Stimulated activated CD4-positive, alpha-beta T cell treated with anti-CD3 and anti-CD28 coated beads, Interleukin-4, amount 100 ng/mL, for 48 hours (primary cell): ENCODE measurements around the gene PKLR.

ENCODE experiments used
- DNase-seq, 2 donors: peaks; one replicate each; pipeline ENCODE4 v3.0.0-alpha.2; 2020; ENCODE audit warnings: low read depth in 2 of 2

PKLR gene

GRCh38 chr1:155285063-155285462, 16.2 kb downstream of the PKLR start:
- no peak for DNase-seq

GRCh38 chr1:155284476-155284875, 16.8 kb downstream of the PKLR start:
- no peak for DNase-seq

GRCh38 chr1:155282488-155283091, 18.6 kb downstream of the PKLR start:
- DNase-seq, result no peak

DNA sequence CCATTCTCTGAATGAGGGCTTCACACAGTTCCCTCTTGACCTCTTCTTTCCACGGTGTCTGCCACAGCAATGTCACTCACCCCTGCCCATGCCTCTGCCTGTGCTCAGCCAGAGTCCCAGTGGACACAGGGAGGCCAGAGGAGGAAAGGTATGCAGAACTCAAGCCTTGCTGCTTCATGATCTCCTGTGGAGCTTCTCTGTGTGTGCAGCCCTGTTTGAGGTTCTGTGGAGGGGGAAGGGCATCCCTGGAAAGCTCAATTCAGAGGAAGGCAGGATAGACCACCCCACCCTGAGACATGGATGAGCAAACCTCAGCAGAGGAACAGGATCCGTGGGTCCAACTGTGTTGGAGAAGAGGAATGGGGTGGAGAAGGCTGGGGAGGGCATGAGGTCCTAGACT, 22.0 kb downstream of the PKLR start:
- DNase-seq, result no peak

- no peak for DNase-seq
Observed at GRCh38 chr1:155278689-155279160, 22.5 kb downstream of the PKLR start.

GRCh38 chr1:155277902-155278688, 23.1 kb downstream of the PKLR start:
- peak; percentile 64 to 81 for DNase-seq

DNA sequence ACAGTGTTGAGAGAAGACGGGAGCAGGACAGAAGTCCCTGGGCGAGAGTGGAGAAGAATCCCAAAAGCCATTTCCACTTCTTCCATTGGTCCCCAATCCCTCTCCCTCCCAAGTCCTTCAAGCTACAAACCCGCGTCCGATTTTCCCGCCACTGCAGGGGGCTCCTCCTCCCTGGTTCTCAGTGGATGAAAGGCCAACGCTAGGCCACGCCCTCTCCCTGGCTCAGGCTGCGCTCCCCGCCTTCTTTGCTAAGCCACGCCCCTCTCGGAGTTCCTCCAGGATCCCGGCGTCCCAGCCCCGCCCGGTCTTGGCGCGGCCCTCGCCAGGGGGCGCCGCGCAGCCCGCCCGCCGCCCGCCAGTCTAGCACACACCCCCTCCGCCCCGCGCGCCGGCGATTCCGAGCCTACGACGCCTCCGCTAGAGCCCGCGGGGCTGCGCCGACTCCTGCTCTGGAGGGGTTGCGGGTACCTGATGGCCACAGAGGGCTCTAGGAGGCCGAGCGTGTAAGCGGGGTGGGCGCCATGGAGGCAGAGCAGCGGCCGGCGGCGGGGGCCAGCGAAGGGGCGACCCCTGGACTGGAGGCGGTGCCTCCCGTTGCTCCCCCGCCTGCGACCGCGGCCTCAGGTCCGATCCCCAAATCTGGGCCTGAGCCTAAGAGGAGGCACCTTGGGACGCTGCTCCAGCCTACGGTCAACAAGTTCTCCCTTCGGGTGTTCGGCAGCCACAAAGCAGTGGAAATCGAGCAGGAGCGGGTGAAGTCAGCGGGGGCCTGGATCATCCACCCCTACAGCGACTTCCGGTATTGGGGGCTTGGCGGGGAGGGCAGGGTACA, 24.0 kb downstream of the PKLR start, which contains the start of gene HCN3:
Gene HCN3, plus strand, starts transcription at position 394 of the 832 bp plus-strand sequence. Its CDS starts 128 bp downstream, at position 522.
- DNase-seq, result peak; percentile 92 to 97

GRCh38 chr1:155273343-155274245, 27.6 kb downstream of the PKLR start, which contains the start of gene CLK2:
Gene CLK2, minus strand, starts transcription at chr1:155273504. Its CDS starts 2,527 bp downstream, at chr1:155270977.
- DNase-seq, result peak; percentile 96 to 98

GRCh38 chr1:155272466-155273342, 28.5 kb downstream of the PKLR start:
- no peak for DNase-seq

DNA sequence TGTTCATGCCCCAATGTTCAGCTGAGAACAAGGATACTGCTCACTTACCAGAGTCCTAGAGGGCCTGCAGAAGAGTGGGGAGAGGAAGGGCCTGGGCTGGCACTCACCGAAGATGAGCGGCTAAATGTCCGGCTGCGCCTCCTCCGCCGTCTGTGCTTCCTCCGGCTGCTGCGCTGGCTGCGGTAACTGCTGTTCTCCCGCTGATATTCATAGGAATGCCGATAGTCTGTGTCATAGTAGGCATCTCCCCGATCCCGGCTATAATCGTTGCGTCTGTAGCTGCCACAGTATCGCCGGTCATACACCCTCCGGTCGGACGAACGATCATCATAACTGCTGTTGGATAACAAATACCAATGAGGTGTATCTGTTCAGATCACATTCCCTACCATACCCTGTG, 31.9 kb downstream of the PKLR start:
- no peak for DNase-seq

DNA sequence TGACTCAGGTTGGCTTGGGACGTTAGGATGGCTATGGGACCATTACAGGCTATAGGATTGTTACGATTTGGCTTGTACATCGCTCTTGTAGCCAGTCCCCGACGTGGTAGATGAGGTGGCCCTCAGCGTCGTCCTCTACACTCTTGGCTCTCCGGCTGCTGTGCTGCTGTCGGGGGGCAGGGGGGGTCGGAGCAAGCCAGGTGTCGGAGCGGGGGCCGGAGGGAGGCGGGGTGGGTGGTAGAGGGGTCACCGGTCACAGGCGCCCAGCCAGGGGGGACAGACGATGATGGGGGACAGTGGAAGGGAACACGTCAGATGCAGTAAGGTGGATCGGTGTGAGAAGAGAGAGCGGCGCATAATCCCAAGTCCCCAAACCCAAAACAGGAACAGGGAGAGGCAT, 32.6 kb downstream of the PKLR start:
- no peak for DNase-seq

DNA sequence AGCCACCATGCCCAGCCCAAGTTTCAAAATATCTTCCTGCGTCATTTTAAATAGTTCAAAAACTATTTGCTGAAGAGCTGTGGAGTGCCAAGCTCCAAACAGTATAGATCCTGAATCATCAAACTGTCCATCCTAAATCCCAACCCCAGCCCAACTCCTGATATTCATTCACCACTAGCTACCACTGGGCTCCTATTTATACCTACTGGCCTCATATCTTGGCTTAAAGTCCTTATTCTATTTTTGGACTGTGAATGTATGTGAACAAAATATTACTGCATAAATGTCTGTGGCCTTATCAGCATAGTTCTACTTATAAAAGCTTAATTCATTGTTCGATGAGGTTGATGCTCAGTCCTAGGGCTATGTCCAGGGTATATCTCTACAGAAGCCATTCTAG, 33.9 kb downstream of the PKLR start:
- DNase-seq, result no peak

GRCh38 chr1:155266553-155266952, 34.7 kb downstream of the PKLR start:
- DNase-seq, result no peak

- DNase-seq, result no peak
Observed at GRCh38 chr1:155263067-155263466, 38.2 kb downstream of the PKLR start.

GRCh38 chr1:155261852-155262673, 39.2 kb downstream of the PKLR start, which contains the start of gene SCAMP3:
Gene SCAMP3, minus strand, starts transcription at chr1:155262360. Its CDS starts 209 bp downstream, at chr1:155262151.
- DNase-seq, result peak; percentile 70 to 88

DNA sequence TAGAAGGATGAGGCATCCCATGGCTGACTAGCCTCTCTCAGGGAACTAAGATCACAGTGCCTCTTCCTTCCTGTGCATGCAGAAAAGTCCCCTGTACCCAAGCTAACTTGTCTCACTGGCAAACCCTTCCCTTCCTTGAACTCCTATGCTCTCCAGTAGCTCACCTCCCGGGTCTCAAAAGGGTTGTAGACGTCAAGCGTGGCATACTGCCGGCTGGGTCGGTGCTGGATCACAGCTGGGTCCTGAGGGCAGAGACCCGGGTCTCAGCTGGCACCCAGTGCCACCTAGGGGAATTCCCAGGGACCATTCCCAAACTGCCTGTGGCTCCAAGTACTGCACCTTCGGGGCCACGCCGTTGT, 39.8 kb downstream of the PKLR start:
- no peak for DNase-seq

DNA sequence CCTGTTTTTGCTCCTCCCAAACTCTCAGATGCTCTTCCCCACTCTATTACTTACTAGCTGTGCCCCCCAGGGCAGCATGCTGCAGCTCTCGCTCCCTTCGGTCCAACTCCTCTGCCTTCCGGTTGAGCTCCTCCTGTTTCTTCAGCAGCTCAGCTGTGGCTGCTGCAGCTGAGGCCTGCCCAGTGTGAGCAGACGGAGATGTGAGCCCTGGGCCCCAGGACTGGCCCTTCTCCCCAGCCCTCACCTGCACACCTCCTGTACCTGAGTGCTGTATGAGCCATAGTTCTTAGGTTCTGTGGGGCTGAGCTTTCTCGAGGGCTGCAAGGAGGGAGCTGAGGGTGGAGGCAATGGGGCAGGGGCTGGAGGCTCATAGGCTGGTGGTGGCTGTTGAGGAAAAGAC, 41.0 kb downstream of the PKLR start:
- DNase-seq, result no peak

DNA sequence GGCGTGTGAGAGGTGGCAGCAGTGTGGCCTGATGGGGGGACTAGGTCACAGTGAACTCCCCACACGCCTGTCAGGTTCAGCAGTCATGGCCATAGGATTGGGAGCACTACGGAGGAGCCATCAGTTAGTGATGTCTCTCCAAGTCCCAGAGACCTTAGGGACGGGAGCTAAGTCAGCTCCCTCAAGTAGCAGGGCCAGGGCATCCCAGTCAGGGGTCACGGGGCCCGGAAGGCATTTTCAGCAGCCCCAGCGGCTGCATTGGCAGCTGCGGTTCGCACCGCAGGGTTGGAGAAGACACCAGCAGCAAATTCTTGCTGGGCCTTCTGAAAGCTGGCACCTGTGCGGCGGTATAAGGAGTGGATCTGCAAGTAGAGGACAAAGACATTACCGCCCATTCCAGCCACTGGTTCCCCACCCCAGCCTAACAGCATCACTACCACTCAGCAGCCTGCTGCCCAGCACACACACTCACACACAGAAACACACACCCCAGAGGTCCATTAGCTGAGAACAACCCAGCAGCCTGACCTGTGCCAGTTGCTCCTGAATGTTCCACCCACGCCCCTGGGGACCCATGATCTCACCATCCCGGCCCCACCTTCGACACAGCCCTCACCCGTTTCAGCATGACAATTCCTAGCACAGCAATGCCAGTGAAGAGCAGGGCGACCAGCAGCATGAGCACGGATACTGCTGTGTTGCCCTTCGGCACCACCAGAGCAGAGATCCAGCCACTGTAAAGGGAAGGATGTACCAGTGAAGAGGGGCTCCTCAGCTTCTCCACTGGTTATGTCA, 45.0 kb downstream of the PKLR start:
- no peak for DNase-seq
